PC-9 (cell line): ENCODE data around the gene MYBPC3.

ENCODE experiments used
- CTCF ChIP-seq: fragments of 200-600 bp; sonication (generic); conservative IDR thresholded peaks from 2 replicates; pipeline ENCODE4 v1.6.1; 2017; ENCODE audit warnings: mixed run types, antibody characterized with exemption, mild to moderate bottlenecking, moderate library complexity
- EZH2 ChIP-seq: fragments of 200-600 bp; sonication (generic); IDR thresholded peaks from 2 replicates; pipeline ENCODE4 v1.8.0; 2017; ENCODE audit warnings: antibody characterized with exemption, low read depth

- peak; percentile 98 for TF ChIP-seq CTCF
- TF ChIP-seq EZH2, result no peak
Measured at GRCh38 chr11:47355283-47356128, 3.0 kb upstream of the MYBPC3 start.
